ENCODE measurements around the gene CCNF.
"Not testable (repeated sequence)": the region's sequence is repeated elsewhere in the genome, so short reads cannot be mapped to it uniquely, and the experiment has no call there.

The CCNF gene, protein sequence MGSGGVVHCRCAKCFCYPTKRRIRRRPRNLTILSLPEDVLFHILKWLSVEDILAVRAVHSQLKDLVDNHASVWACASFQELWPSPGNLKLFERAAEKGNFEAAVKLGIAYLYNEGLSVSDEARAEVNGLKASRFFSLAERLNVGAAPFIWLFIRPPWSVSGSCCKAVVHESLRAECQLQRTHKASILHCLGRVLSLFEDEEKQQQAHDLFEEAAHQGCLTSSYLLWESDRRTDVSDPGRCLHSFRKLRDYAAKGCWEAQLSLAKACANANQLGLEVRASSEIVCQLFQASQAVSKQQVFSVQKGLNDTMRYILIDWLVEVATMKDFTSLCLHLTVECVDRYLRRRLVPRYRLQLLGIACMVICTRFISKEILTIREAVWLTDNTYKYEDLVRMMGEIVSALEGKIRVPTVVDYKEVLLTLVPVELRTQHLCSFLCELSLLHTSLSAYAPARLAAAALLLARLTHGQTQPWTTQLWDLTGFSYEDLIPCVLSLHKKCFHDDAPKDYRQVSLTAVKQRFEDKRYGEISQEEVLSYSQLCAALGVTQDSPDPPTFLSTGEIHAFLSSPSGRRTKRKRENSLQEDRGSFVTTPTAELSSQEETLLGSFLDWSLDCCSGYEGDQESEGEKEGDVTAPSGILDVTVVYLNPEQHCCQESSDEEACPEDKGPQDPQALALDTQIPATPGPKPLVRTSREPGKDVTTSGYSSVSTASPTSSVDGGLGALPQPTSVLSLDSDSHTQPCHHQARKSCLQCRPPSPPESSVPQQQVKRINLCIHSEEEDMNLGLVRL

GRCh38 chr16:2429034-2429770, at the start of gene CCNF:
TSS of gene CCNF (plus strand) at chr16:2429447. CDS start at chr16:2429482, 35 bp downstream.
- DNase-seq: peak; percentile 78

DNA sequence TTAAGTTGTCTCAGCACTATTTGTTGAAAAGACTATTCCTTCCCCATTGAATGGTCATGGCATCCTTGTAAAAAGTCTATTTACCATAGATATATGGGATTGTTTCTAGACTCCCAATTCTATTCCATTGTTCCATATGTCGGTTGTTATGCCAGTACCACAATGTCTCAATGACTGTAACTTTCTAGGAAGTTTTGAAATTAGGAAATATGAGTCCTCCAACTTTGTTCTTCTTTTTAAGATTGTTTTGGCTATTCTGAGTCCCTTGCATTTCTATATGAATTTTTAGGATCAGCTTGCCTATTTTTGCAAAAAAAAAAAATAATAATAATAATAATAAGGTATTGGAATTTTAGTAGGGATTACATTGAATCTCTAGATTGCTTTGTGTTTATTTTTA, 45.7 kb upstream of the CCNF start:
- DNase-seq: no peak

DNA sequence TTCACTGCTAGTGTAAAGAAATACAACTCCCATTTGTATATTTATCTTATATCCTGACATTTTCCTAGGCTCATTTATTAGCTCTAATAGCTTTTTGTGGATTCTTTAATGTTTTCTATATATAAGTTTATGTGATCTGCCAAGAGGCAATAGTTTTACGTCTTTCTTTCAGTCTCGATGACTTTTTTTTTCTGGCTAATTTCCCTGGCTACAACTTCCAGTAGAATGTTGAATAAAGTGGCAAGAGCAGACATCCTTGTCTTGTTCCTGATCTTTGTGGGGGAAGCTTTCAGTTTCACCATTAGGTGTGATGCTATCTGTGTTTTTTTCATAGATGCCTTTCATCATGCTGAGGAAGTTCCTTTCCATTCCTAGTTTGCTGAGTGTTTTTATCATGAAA, 44.8 kb upstream of the CCNF start:
- no peak for DNase-seq

GRCh38 chr16:2385190-2385836, 43.9 kb upstream of the CCNF start:
- no peak for DNase-seq

DNA sequence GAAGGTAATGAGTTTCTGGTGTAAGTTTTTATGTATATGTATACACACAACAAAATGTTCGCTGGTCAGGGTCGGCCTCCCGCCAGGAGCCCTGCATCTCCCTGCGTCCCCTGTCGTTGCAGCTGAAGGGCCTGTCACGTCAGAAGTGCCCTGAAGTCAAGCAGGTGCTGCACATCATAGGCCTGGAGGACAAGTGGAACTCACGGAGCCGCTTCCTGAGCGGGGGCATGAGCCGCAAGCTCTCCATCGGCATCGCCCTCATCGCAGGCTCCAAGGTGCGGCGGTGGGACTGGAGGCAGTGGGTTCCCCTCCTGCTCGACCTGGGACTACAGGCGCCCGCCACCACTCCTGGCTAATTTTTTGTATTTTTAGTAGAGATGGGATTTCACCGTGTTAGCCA, 43.3 kb upstream of the CCNF start:
- not testable (repeated sequence) for DNase-seq

DNA sequence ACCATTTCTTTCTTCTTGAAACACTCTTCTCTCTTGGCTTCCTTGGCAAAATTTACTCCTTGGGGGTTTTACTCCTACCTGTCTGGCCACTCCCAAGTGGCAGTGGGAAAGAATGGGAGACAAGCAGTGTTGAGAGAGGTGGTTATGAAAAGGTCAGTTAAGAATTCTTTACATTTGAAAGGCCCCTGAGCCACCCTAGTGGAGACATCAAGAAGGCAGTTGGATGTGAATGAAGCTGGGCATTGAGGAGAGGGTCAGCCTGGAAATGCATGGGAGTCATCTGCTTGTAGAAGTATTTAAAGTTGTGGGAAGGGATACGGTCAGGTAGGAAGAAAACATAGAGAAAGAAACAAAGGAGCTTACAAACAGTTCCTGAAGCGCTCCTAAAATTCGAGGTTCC, 42.3 kb upstream of the CCNF start:
- DNase-seq: no peak

DNA sequence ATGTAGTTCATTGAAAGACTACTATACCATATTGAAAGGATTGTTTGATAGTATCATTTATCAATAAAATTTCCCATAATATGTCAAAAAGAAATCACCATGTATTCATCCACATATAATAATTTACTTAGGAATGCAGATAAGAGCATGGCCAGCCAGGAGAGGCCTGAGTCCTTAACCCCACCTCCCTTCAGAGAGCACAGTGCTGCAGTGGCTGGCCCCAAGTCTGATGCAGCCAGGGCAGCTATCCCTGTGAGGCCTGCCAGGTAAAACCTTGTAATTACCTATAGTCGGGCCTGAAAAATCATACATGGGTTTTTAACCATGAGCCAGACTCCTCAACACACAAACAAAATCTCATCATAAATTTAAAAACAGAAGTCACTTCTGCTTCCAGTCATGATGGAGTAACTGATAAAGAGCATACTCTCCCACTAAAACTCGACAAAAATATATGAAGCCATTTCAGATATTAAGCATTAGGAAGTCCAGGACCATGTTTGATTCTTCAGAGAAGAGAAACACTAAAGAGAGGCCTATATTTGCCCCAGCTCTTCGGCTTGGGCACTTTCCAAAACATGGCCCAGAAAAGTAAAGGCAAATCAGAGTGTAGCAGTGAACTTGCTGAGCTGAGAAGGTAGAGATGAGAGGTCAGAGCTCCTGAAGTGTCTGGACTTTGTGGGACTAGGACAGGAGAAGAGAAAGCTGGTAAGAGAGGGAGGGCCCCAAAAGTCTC, 40.9 kb upstream of the CCNF start:
- no peak for DNase-seq

GRCh38 chr16:2388875-2389433, 40.3 kb upstream of the CCNF start:
- peak; percentile 73 for DNase-seq

- DNase-seq: no peak
Measured at GRCh38 chr16:2392025-2392424, 37.2 kb upstream of the CCNF start.

GRCh38 chr16:2398520-2398919, 30.7 kb upstream of the CCNF start:
- DNase-seq: no peak

DNA sequence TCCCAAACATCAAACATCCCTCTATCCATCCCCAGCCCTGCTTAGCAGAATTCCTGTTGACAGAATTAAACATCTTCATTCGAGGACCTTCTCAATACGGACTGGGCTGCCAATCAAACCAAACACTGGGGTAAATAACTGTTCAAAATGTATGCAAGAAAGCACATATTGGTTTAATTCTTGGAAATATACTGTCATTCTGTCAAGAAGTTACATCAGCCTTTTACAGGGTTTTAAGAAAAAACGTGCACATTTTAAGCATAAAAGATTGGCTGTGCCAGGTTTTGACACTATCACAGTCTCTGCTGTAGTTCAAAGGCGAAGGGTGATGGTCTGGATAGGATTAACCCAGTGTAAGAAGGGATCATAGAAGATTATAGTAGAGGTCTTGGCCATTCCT, 25.1 kb upstream of the CCNF start:
- DNase-seq: no peak

GRCh38 chr16:2415085-2415484, 14.2 kb upstream of the CCNF start:
- no peak for DNase-seq

GRCh38 chr16:2420035-2420434, 9.2 kb upstream of the CCNF start:
- no peak for DNase-seq

DNA sequence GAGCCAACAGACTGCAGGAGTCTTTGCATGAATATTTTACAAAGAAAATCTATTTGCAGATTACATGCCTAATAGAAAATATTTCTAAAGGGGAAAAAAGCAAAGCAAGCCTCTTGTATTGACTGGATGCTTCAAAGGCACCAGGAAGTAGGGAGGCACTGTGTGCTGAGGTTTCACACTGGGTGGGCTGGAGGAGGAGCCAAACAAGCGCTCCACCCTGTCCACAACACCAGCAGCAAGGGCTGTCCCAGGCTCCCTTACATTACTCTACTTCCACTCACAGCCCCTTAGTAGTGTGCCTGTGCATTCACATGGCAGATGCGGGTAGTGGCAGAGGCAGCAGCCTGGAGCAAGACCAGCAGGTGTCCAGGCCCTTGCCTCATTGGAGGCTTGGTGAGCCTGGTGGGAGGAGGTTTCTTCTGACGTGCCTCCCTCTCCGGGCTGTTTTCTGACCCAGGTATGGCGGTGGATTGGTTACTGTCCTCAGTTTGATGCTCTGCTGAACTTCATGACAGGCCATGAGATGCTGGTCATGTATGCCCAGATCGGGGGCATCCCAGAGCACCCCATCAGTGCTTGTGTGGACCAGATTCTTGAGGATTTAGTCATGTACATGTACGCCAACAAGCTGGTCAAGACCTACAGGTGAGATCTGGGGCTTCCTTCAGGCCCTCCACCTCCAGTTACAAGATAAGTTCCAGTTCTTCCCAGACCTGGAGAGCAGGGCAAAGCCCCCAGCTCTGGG, 7.0 kb upstream of the CCNF start:
- DNase-seq: no peak

- DNase-seq: no peak
Measured at GRCh38 chr16:2424061-2425007, 4.9 kb upstream of the CCNF start.

DNA sequence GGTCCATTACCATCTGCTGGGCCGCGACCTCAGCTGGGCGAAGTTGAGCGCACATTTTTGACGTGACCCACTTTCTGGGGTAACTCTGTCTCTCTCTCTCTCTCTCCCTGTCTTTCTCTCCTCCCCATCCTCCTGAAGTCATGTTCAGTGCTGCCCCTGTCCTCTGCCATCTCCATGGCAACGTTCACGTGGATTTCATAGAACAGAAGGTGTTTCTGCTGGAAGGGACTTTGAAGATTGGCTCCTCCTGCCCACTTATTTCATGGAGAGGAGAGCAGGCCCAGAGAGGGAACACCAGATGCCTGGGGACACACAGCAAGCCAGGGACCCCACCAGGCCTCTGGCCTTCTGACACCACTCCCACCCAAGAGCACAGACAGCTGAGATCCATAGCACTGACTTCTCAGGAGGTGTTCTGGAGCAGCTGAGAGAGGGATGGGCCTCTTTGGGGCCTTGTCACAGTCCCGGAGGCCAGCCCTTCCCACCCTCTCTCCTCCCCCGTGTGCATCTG, 4.2 kb upstream of the CCNF start:
- no peak for DNase-seq

GRCh38 chr16:2425825-2426430, 3.3 kb upstream of the CCNF start:
- DNase-seq: no peak

DNA sequence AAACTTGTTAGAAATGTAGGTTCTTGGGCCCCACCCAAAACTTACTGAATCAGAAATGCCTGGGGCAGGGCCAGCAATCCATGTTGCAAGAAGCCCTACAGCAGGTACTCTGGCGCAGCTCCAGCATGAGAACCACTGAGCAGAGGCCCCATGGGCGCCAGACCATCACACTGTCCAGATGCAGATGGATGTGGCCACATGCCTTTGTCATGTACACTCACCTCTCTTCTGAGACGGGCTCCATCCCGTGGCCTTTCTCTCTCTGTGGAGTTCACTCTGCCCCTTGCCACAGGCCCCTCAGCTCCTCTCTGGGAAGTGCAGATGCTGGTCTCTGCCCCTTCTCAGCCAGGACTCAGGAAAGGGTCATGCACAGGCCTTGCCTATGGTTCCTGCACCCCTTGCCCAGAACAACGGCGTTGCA, 2.3 kb upstream of the CCNF start:
- no peak for DNase-seq

- DNase-seq: no peak
Measured at GRCh38 chr16:2427526-2427925, 1.7 kb upstream of the CCNF start.
